Glomerular endothelial cell (primary cell): ENCODE measurements around the gene GLTP. TPM values are rescaled to one million over a fixed set of nuclear protein-coding genes. Genes with fewer than 3 reads are reported as not detected.

Experiments
- DNase-seq: peaks from one replicate; pipeline ENCODE4 v3.0.0-alpha.2; 2011; ENCODE audit warnings: low read depth, low spot score; ENCODE audit errors: extremely low read depth
- total RNA-seq: library from RNA; depleted of rRNA; stranded (reverse); fragments of >200 nt; gene quantifications from 2 replicates; pipeline ENCODE4 v1.2.3, GENCODE V29; 2015

GLTP gene
- total RNA-seq, 1 donor from 2014 or later = 56.5 TPM

GRCh38 chr12:109847142-109847735 is 33.1 kb downstream of the GLTP start:
- DNase-seq = no peak

DNA sequence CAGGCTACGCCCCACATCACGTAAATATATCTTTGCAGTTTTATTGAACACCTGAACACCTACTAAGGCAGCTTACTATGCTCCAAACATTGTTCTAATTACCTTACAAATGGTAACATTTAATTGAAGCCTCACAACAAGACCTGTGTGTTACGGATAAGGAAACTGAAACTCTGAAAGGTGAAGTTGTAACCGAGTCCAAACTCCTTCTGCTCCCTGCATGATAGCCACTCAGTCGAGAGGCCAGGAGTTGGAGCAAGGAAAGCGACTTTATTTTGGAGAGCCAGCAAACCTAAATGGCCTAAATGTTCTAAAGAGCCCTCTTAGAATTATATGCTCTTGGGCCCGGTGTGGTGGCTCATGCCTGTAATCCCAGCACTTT is 34.5 kb downstream of the GLTP start:
- no peak for DNase-seq

- DNase-seq = no peak
Observed at GRCh38 chr12:109844983-109845823, 35.1 kb downstream of the GLTP start.

GRCh38 chr12:109844091-109844490 is 36.2 kb downstream of the GLTP start:
- no peak for DNase-seq

DNA sequence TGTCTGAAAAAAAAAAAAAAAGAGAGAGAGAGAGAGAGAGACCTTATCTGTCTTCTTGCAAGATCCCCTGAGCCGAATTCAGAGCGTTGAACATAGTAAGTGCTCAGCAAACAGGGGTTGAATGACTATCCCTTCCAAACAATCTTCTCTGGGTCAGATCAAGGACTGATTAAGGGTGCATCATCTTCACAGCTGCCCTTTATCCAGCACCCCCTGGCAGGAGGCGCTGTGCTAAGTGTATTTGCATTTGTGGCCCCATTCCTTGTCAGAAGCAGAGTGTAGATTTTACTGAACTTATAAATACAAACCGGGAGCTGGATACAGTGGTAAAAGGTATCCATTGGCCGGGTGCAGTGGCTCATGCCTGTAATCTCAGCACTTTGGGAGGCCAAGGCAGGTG is 38.3 kb downstream of the GLTP start:
- no peak for DNase-seq

- no peak for DNase-seq
Observed at GRCh38 chr12:109841356-109841755, 39.0 kb downstream of the GLTP start.

DNA sequence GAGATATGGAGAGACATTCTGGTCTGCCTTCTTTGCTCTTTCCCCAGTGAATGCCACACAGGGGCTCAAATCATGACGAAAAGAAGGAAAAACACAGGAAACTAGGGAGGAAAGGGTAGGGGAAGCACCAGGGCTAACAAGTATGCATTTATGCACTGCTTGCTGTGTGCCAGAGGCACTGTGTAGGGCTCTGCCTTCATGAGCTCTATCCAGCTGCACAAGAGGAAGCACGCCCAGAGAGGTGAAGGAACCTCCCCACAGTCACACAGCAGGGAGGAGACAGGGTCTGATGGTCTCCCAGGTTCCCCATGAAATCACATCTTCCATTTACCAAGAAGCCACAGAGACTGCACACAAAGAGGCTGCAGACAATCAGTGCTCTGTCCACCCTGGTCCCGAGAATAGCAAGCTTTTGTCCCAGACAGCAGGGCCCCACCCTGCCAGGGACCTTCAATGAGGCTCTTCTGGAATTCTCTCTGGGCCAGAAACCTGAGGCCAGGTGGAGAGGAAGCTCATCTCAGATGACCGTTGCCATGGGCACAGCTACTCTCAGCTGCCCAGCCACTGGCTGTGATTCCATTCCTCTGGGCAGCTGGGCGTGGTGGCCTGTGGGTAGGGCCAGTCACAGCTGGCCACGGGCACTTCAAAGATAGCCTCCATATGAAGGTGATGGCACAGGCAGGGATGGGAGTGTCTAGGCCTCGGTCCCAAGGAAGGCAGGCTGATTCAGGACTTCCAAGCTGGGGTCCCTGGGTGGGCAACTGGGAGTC is 39.9 kb downstream of the GLTP start:
- no peak for DNase-seq

- DNase-seq = no peak
Observed at GRCh38 chr12:109839444-109839843, 40.9 kb downstream of the GLTP start.

- DNase-seq = no peak
Observed at GRCh38 chr12:109836916-109837315, 43.4 kb downstream of the GLTP start.

GRCh38 chr12:109835827-109836226 is 44.5 kb downstream of the GLTP start:
- DNase-seq = no peak

GRCh38 chr12:109833307-109834189 is 46.8 kb downstream of the GLTP start, which contains the start of gene TRPV4:
Gene TRPV4 (minus strand): TSS chr12:109833398. CDS start chr12:109814796, 18,602 bp downstream.
- DNase-seq = no peak

DNA sequence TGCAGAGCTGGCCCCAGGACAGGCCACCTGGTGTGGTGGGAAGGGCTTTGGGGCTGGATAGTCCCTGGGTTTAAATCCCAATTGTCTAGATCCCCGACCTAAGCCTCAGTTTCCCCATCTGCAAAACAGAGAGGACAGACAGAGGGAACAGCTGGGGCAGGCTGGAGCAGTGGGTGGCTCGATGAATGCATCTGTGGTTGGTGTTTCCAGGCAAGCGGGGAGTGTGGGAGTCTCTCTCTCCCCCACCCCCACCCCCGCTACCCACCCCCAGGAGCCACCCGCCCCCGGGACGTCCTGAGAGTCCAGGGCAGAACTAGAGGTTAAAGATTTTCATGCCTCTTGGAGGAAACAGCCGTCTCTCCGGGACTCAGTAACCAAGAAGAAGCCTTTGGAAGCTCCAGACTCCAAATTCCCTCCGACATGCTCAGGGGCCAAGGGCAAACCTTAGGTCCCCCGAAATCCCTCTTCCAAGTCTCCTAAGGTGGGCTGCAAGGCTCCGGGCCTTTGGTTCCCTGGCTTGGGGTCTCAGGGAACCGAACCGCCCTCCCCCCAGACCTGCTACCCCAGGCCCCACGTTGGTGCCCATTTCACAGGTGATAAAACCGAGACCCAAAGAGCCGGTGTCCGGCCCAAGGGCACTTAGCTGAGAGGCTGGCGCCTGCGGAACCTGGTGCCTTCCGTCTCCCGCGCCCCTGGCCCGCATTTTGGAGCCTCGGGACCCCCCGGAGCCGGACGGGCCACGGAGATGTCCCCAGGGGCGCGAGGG is 47.6 kb downstream of the GLTP start:
- no peak for DNase-seq

GRCh38 chr12:109831929-109832328 is 48.4 kb downstream of the GLTP start:
- no peak for DNase-seq

DNA sequence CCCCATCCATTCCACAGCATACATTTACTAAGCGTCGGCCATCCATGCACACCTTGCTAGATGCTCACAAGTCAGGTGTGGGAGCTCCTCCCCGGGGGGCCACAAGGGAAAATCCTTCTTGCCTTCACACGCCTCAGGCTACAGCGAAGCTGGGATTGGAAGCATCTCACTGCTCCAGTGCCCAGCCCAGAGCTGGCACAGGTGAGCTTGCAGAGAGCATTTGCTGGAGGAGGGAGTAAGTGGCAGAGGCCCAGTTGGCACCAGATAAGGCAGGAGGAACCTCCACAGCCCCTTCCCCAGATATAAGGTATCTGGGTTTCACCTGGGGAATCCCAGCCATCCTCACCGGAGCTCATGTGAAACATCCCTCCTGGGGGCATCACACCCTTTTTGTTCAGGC is 49.0 kb downstream of the GLTP start:
- DNase-seq = no peak

DNA sequence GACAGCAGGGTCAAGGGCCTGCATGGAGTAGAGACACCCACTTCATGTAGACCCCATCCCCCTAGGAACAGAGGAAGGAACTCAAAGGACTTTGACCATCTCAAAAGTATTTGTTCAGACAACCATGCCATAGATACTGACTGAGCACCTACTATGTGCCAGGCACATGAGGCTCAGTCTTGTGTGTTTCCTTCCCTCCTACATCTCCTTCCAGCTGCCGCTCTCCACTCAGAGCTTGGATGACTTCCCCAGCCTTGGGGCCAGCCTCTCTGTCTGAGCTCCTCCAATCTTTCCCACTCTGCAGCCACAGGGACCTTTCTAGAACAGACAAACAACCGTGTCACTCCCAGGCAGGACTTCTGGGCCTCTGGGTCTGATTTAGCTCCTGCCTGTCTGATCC is 49.6 kb downstream of the GLTP start:
- no peak for DNase-seq

DNA sequence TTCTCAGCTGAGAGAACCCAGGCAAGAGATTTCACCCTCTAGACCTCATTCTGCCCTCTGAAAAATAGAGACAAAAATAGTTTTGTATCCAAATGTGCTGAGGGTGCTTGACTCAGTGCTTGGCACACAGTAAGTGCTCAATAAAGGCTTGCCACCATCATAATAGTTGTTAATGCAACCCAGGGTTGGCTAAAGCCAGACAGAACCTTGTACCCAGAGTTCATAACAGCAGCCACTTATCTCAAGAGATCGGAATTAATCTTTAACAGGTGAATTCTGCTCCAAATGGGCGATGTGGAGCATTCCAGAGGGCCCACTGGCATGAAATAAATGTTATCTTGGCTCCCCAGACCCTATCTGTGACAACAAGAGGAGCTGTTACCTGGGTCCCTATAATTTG is 50.1 kb downstream of the GLTP start:
- DNase-seq = no peak

DNA sequence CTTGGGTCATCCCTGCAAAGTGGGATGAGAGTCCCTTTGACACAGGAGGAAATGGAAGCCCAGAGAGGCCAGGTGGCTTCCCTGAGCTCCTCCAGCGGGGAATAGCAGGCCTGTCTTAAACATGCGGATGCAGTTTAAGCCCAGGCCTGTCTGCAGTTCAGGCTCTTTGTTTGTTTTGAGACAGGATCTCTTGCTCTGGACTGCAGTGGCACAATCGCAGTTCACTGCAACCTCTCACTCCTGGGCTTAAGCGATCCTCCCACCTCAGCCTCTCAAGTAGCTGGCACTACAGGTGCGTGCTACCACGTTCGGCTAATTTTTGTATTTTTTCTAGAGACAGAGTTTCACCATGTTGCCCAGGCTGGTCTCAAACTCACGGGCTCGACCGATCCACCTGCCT is 50.7 kb downstream of the GLTP start:
- DNase-seq = no peak

GRCh38 chr12:109828754-109829511 is 51.4 kb downstream of the GLTP start:
- DNase-seq = no peak
